Uterus (tissue), 4 donors: ENCODE results near the gene TMEM158. TPM values are rescaled to one million over a fixed set of nuclear protein-coding genes. Genes with fewer than 3 reads are reported as not detected.
A peak's percentile ranks its signal among the peaks of the same experiment; 100 is the strongest.

ENCODE experiments used
- DNase-seq, 2 donors: peaks; one replicate each; pipeline ENCODE4 v3.0.0-alpha.2; 2019 to 2020
- H3K27ac ChIP-seq, 2 donors: fragments of 200-600 bp; sonication (generic); 1 replicate in 1 of 2; 2 replicates in 1 of 2; pipeline ENCODE4 v1.5.1; 2016 to 2018
- H3K27me3 ChIP-seq, 2 donors: fragments of 200-600 bp; sonication (generic); one replicate each; pipeline ENCODE4 v1.5.1; 2018 to 2019; ENCODE audit warnings: control low read depth in 1 of 2
- H3K36me3 ChIP-seq, 2 donors: fragments of 200-600 bp; sonication (generic); one replicate each; pipeline ENCODE4 v1.5.1; 2019; ENCODE audit warnings: control low read depth in 1 of 2
- H3K4me1 ChIP-seq, 2 donors: fragments of 200-600 bp; sonication (generic); one replicate each; pipeline ENCODE4 v1.5.1; 2018 to 2019; ENCODE audit warnings: control low read depth in 1 of 2
- H3K4me3 ChIP-seq, 2 donors: fragments of 200-600 bp; sonication (generic); 1 replicate in 1 of 2; 2 replicates in 1 of 2; pipeline ENCODE4 v1.5.1; 2018 to 2019; ENCODE audit warnings: mild to moderate bottlenecking in 1 of 2
- H3K9me3 ChIP-seq, 2 donors: fragments of 200-600 bp; sonication (generic); one replicate each; pipeline ENCODE4 v1.5.1; 2019; ENCODE audit warnings: control low read depth in 1 of 2
- POLR2A ChIP-seq, 2 donors: fragments of 450-650 bp; IDR thresholded peaks; one replicate each; pipeline ENCODE4 v1.6.1; 2016; ENCODE audit warnings: antibody characterized with exemption in 2 of 2, mild to moderate bottlenecking in 1 of 2, moderate library complexity in 1 of 2
- intact Hi-C: fragments of 100-400 bp; cut with DNase I; formaldehyde crosslinking; loops from one replicate; pipeline ENCODE4 v1.15.1; 2023; ENCODE audit warnings: low total_unique reads
- small RNA-seq: library from RNA; depleted of rRNA; stranded (forward); fragments of <200 nt; gene quantifications from one replicate; pipeline ENCODE3, GENCODE V24; 2016
- total RNA-seq, 4 donors: library from RNA; depleted of rRNA in 3 of 4; stranded (reverse); fragments of >200 nt in 3 of 4; gene quantifications; one replicate each; pipeline versions ENCODE4 v1.1.0 to v1.2.4, GENCODE V29; 2014 to 2023
- TF ChIP-seq, protein P1 (sequence below), 4 experiments: fragments of 200-600 bp in 2 of 4; fragments of 450-650 bp in 2 of 4; sonication (generic) in 2 of 4; IDR thresholded peaks; one replicate each; pipeline ENCODE4 v1.5.1; 2016 to 2019; ENCODE audit warnings: antibody characterized with exemption in 4 of 4, mild to moderate bottlenecking in 2 of 4, moderate library complexity in 1 of 4
- donor health status: DM: yes; HTN: yes; CAD: no.

The TMEM158 gene
- total RNA-seq, 4 donors from 2014 or later: 2.6 to 93.1 (median 47.8) TPM

DNA sequence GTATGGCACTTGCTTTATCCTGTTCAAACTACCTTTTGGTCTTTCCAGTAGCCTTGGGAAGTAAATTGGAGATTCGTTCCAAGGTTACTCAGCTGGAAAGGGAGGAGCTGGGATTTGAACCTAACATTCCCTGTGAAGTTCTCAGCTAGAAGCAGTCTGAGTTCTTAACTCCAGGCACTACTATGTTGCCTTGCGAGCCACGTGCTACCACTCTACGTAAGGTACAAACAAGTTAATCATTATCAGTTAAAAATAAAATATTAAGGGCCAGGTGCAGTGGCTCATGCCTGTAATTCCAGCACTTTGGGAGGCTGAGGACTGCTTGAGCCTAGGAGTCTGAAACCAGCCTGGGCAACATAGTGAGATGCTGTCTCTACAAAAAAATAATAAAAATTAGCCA lies 49.2 kb downstream of the TMEM158 start:
- DNase-seq: no peak
- Histone ChIP-seq H3K4me1 (peaks cover 4 to 9% of the 10 kb centered on the region in 2 donors), H3K9me3 (no peaks in the 10 kb centered on the region), H3K27me3 (no peaks in the 10 kb centered on the region), H3K4me3 (no peak overlapping the region), H3K27ac (peak overlapping the region in 1 of 2 donors; percentile 21), H3K36me3 (no peaks in the 10 kb centered on the region)
- no peak for TF ChIP-seq POLR2A (IDR thresholded peaks at IDR 0.05)
- TF ChIP-seq, protein P1, sequence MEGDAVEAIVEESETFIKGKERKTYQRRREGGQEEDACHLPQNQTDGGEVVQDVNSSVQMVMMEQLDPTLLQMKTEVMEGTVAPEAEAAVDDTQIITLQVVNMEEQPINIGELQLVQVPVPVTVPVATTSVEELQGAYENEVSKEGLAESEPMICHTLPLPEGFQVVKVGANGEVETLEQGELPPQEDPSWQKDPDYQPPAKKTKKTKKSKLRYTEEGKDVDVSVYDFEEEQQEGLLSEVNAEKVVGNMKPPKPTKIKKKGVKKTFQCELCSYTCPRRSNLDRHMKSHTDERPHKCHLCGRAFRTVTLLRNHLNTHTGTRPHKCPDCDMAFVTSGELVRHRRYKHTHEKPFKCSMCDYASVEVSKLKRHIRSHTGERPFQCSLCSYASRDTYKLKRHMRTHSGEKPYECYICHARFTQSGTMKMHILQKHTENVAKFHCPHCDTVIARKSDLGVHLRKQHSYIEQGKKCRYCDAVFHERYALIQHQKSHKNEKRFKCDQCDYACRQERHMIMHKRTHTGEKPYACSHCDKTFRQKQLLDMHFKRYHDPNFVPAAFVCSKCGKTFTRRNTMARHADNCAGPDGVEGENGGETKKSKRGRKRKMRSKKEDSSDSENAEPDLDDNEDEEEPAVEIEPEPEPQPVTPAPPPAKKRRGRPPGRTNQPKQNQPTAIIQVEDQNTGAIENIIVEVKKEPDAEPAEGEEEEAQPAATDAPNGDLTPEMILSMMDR (IDR thresholded peaks at IDR 0.05): no peak
- intact Hi-C loops: no loop called here

Small RNA genes within 50 kb of the gene (small RNA-seq; reads per million reads assigned to genes)
- gene RF00012: not detected

Other genes starting within 250 kb of the TMEM158 start
- gene CLEC3B, start 200.0 kb downstream of the TMEM158 start, total RNA-seq: 100 to 1,000 TPM in 1 of 4 donors, 10 to 100 TPM in 3; 35.0 to 248 (median 62.6) TPM
- 10 to 100 TPM in 1 of 4 donors, 1 to 10 TPM in 3; 1.8 to 14.2 (median 4.0) TPM for gene CDCP1, start 79.9 kb downstream of the TMEM158 start, total RNA-seq
- 10 to 100 TPM in 2 of 4 donors, 1 to 10 TPM in 2; 4.1 to 27.8 (median 13.6) TPM for gene LARS2, start 162.3 kb upstream of the TMEM158 start, total RNA-seq